ACHN (cell line): Measurements from ENCODE around the gene PSMC2.
"Not testable (repeated sequence)": the region's sequence is repeated elsewhere in the genome, so short reads cannot be mapped to it uniquely, and the experiment has no call there.

Source experiments
- DNase-seq: peaks from one replicate; pipeline ENCODE4 v3.0.0-alpha.2; 2015
- in situ Hi-C: cut with HindIII; loops from 2 replicates; pipeline ENCODE4 v1.10.0; 2017; ENCODE audit warnings: low sequenced_read_pairs, low pct_ligation_motif_present, low pct_unique_long_range_greater_than_20kb

PSMC2 gene

GRCh38 chr7:103349805-103350204, 2.4 kb downstream of the PSMC2 start:
- in situ Hi-C loops = no loop called here
- no peak for DNase-seq

DNA sequence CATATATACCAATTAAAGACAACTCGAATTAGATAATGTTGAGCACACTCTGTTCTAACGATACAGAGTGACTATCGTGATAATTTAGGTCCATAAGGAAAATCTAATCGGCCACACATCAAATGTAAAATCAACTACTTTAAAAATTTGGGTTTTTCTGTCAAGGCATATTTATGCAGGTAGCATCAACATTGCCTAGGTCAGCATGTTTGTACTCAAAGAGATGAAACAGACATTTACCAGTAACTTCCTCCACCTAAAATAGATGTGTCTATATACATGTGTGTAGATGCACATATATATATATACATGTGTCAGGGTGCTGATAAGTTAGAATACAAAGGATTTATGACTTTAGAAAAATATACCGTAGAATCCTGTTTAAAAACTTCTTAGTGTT, 22.0 kb downstream of the PSMC2 start:
- no peak for DNase-seq
- in situ Hi-C loops = no loop called here

DNA sequence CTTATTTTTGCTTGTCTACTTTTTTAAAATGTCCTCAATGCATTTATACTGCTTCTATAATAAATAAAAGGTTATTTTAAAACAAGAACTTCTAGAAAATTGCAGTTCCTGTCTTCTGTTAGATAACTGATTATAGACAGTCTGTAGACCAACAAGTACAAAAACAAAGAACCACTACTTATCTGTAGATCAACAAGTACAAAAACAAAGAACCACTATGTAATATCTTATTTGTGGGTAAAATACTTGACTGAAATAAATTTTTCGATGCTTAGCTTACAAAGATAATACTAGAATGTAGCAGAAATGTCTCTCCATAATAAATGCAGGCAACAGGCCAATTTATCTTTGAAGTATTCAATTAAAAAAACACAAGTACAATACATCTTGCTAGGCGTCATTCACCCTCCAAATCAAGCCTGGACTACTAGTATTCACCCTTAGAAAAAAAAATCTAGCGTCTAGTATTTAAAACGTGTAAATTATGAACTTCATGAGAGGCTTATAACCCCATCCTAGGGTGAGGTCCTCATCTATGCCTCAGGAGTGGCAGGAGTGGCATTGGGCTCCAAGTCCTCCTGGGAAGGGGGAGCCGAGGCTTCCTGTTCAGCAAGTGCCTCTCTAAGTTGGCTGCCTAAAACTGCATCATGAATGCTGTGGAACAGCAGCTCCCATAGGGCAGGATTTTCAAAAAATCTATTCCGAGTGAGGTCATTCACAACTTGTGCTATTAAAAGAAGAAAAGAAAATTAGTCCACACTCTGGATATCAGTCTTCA, 26.6 kb downstream of the PSMC2 start:
- DNase-seq = no peak
- in situ Hi-C loops = no loop called here

DNA sequence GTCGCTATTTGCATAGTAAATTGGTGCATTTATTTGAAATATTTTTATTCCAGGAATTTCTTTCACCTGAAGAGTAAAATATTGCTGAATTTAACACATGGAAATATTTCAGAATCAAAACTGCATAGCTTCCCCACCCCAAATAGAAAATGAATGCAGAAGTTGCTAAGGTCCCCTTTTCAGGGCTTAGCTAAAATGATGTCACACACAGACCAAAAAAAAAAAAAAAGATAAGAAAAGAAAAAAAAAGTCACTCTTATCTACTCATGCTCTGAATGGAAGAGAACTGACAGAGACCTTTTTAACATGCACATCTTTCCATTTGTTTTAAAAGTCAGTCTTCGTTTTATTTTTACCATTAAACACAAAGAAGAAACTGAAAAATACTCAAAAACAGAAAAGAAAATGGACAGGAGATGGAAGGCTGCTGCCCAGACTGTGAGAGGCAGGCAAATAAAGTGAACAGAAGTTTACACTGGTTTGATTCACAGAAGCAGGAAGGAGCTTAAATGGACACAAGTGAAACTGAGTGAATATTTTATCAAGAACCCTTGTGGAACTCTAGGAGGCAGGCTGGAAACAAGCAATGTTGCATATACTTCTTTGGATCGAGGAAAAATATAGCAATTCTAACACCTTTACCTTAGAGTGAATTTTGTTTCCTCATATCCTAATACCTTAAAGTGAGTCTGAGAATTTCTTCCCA, 32.0 kb downstream of the PSMC2 start:
- peak; percentile 11 for DNase-seq
- in situ Hi-C loops = no loop called here

- no peak for DNase-seq
- in situ Hi-C loops = no loop called here
Measured at GRCh38 chr7:103380395-103381191, 33.1 kb downstream of the PSMC2 start.

DNA sequence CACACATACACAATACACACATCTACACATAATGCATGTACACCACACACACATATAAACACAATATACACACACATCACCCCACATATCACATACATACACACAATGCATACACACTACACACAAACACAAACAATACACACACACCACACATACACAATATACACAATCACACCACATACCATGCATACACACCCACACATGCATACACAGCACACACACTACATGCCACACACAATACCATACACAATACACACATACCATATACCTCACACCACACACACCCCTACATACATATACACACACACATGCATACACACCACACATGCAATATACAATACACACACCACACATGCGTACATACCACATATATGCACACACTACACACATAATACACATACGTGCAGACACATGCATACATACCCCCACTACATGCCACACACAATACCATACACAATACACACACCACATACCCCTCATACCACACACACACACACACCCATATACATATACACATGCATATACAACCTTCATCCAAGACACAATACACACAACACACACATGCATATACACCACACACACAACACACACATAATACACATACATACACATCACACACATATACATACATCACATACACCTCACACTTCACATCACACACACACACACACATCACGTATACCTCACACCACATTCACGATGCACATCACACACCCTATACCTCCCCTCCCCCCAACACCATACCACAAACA, 34.0 kb downstream of the PSMC2 start:
- no peak for DNase-seq
- in situ Hi-C loops = no loop called here

- DNase-seq = no peak
- in situ Hi-C loops = no loop called here
Measured at GRCh38 chr7:103382032-103382402, 34.6 kb downstream of the PSMC2 start.

GRCh38 chr7:103387242-103387641, 39.8 kb downstream of the PSMC2 start:
- no peak for DNase-seq
- in situ Hi-C loops = no loop called here

GRCh38 chr7:103388469-103389140, 41.2 kb downstream of the PSMC2 start:
- no peak for DNase-seq
- in situ Hi-C loops = no loop called here

GRCh38 chr7:103389263-103389662, 41.8 kb downstream of the PSMC2 start:
- DNase-seq = no peak
- in situ Hi-C loops = no loop called here

GRCh38 chr7:103391150-103391549, 43.7 kb downstream of the PSMC2 start:
- in situ Hi-C loops = no loop called here
- no peak for DNase-seq

- DNase-seq = no peak
- in situ Hi-C loops = no loop called here
Measured at GRCh38 chr7:103391976-103392375, 44.5 kb downstream of the PSMC2 start.

DNA sequence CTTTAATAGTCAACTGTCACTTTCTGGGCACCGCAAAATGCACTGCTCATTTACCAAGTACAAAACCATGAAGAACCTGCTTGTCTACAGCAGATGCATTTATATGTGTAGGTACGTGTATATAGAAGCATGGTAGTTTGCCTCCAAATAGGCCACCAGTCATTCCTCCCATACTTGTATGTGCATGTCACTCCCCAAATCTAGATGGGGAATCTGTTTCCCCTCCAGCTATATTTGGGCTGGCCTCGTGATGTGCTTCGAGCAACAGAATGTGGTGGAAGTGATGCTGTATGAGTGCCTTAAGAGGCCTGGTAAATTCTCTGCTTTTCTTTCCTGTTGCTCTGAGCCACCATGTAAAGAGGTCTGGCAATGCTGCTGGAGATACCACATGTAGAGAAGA, 47.1 kb downstream of the PSMC2 start:
- in situ Hi-C loops = no loop called here
- DNase-seq = no peak

- in situ Hi-C loops = no loop called here
- DNase-seq = no peak
Measured at GRCh38 chr7:103395071-103395470, 47.6 kb downstream of the PSMC2 start.

DNA sequence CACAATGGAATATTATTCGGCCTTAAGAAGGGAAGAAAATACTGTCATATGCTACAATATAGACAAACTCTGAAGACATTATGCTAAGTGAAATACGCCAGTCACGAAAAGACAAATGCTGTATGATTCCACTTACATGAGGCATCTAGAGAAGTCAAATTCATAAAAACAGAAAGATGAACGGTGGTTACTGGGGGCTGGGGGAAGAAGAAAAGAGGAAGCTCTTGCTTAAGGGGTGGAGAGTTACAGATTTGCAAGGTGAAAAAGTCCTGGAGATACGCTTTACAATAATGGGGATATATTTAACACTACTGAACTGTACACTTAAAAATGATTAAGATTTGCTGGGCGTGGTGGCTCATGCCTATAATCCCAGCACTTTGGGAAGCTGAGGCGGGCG, 49.0 kb downstream of the PSMC2 start:
- no peak for DNase-seq
- in situ Hi-C loops = no loop called here

DNA sequence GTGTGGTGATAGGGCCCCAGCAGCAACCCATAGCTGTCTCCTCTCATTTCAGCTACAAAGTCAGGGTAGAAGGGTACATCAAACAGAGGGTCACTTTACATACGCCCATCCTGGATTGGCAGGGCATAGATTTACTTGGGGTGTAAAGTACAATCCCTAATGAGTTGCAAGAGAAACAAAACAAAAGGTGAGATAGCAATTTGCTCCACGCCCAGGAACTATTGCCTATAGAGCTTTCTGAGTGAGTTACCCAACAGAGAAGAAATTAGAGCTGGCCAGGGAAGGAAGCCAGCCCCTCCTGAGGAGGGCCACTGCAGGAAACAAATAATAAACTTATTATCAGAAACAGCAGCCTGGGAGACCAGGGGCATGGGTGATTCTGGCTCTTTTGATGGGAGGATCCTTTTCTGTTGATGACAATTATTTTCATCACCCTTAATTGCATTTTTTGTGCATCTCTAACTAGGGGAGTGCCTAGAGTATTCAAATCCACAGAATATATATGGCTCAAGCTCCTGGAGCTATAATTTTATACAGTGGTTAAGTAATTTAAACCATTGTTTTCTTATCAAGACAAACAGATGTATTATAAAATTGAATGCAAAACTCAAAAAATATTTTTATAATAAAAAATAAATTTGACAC, 51.2 kb downstream of the PSMC2 start:
- in situ Hi-C loops = no loop called here
- DNase-seq = no peak

GRCh38 chr7:103399687-103400086, 52.2 kb downstream of the PSMC2 start:
- DNase-seq, in situ Hi-C loops: not testable (repeated sequence)
